H1 (cell line): ENCODE results near the gene KLHL29. TPM values are rescaled to one million over a fixed set of nuclear protein-coding genes. Genes with fewer than 3 reads are reported as not detected.

Source experiments
- CTCF ChIA-PET: fragments of 300-600 bp; sonication (Branson Sonifier 250); formaldehyde crosslinking; loops from one replicate; lab custom pipeline; 2021; ENCODE audit not compliant: partially characterized antibody; lab: Charles Lee
- POLR2A ChIA-PET: fragments of 300-600 bp; sonication (Branson Sonifier 250); formaldehyde crosslinking; loops from one replicate; lab custom pipeline; 2021; ENCODE audit warnings: inconsistent platforms; ENCODE audit not compliant: partially characterized antibody; lab: Charles Lee
- DNase-seq, 2 experiments: peaks; one replicate each; pipeline versions ENCODE4 v3.0.0 to v3.0.0-alpha.2; 2010 to 2022; ENCODE audit warnings: low spot score in 2 of 2, low read depth in 1 of 2, mixed read lengths in 1 of 2
- FAIRE-seq: peaks from 2 replicates; lab custom pipeline; 2011; peaks lifted over from hg19 to GRCh38; lab: Jason Lieb, UNC
- H2AFZ ChIP-seq: 2 replicates; pipeline ENCODE4 v1.8.1; 2012; ENCODE audit warnings: low read length, inconsistent platforms
- H2AK5ac ChIP-seq: 2 replicates; pipeline ENCODE4 v1.6.1; 2013; ENCODE audit warnings: low read depth, low read length
- H2BK120ac ChIP-seq: replicated peaks from 2 replicates; pipeline ENCODE3; 2013; ENCODE audit warnings: low read depth, low read length, inconsistent platforms
- H2BK12ac ChIP-seq: 2 replicates; pipeline ENCODE4 v1.6.1; 2013; ENCODE audit warnings: low read depth, low read length
- H2BK15ac ChIP-seq: 2 replicates; pipeline ENCODE4 v1.6.1; 2013; ENCODE audit warnings: low read length
- H2BK20ac ChIP-seq: 2 replicates; pipeline ENCODE4 v1.6.1; 2013; ENCODE audit warnings: low read length
- H2BK5ac ChIP-seq: 2 replicates; pipeline ENCODE4 v1.6.1; 2013; ENCODE audit warnings: low read depth, low read length
- H3K14ac ChIP-seq: 2 replicates; pipeline ENCODE4 v1.6.1; 2013; ENCODE audit warnings: inconsistent platforms; ENCODE audit not compliant: insufficient read length
- H3K18ac ChIP-seq: 2 replicates; pipeline ENCODE4 v1.6.1; 2013; ENCODE audit warnings: low read length; ENCODE audit errors: extremely low read depth
- H3K23ac ChIP-seq: 2 replicates; pipeline ENCODE4 v1.6.1; 2013; ENCODE audit warnings: inconsistent platforms; ENCODE audit not compliant: insufficient read length
- H3K23me2 ChIP-seq: 2 replicates; pipeline ENCODE4 v1.6.1; 2013; ENCODE audit warnings: low read depth, low read length
- H3K27ac ChIP-seq: 2 replicates; pipeline ENCODE4 v1.6.1; 2011; ENCODE audit warnings: low read depth, low read length, inconsistent platforms
- H3K27me3 ChIP-seq, 4 experiments: replicated peaks in 1 of 4; 1 replicate in 1 of 4; 2 replicates in 3 of 4; pipeline versions ENCODE4 v1.6.1 to v1.8.1; 2011 to 2013; ENCODE audit warnings: low read length in 3 of 4, mild to moderate bottlenecking in 3 of 4, inconsistent platforms in 2 of 4, mixed read lengths in 2 of 4, moderate library complexity in 1 of 4; ENCODE audit not compliant: control insufficient read depth in 3 of 4, insufficient read depth in 3 of 4; ENCODE audit errors: extremely low read depth in 1 of 4
- H3K36me3 ChIP-seq, 4 experiments: 2 replicates each; pipeline versions ENCODE4 v1.6.1 to v1.8.1; 2011 to 2013; ENCODE audit warnings: mild to moderate bottlenecking in 4 of 4, low read length in 3 of 4, moderate library complexity in 2 of 4, control low read depth in 1 of 4, inconsistent platforms in 1 of 4; ENCODE audit not compliant: insufficient read depth in 4 of 4, control insufficient read depth in 2 of 4
- H3K4ac ChIP-seq: replicated peaks from 2 replicates; pipeline ENCODE3; 2013; ENCODE audit warnings: low read length, low read depth, mixed read lengths, inconsistent platforms; ENCODE audit not compliant: insufficient read length
- H3K4me1 ChIP-seq, 4 experiments: replicated peaks in 1 of 4; 1 replicate in 1 of 4; 2 replicates in 3 of 4; pipeline versions ENCODE4 v1.6.1 to v1.8.1; 2011 to 2013; ENCODE audit warnings: low read length in 3 of 4, inconsistent platforms in 2 of 4, mixed read lengths in 1 of 4; ENCODE audit not compliant: insufficient read depth in 4 of 4, control insufficient read depth in 3 of 4
- H3K4me2 ChIP-seq, 2 experiments: 2 replicates each; pipeline versions ENCODE4 v1.6.1 to v1.8.1; 2011 to 2013; ENCODE audit warnings: low read depth in 2 of 2, low read length in 2 of 2, control low read depth in 1 of 2, inconsistent platforms in 1 of 2, mild to moderate bottlenecking in 1 of 2; ENCODE audit not compliant: insufficient read depth in 1 of 2
- H3K4me3 ChIP-seq, 4 experiments: fragments of 200-600, 300-600 bp in 1 of 4; sonication (generic), shearing (Covaris generic), sonication (Bioruptor Twin) in 1 of 4; 2 replicates each; pipeline versions ENCODE4 v1.5.1 to v1.8.1; 2011 to 2016; ENCODE audit warnings: low read length in 4 of 4, low read depth in 3 of 4, control low read depth in 2 of 4, inconsistent platforms in 2 of 4, mild to moderate bottlenecking in 2 of 4, mixed read lengths in 1 of 4, moderate library complexity in 1 of 4; ENCODE audit not compliant: insufficient read depth in 2 of 4; ENCODE audit errors: extremely low read depth in 1 of 4
- H3K56ac ChIP-seq: replicated peaks from 2 replicates; pipeline ENCODE3; 2013; ENCODE audit warnings: low read depth, mild to moderate bottlenecking, mixed read lengths, low read length, inconsistent platforms; ENCODE audit not compliant: insufficient read length
- H3K79me1 ChIP-seq: 2 replicates; pipeline ENCODE4 v1.6.1; 2013; ENCODE audit warnings: low read depth, low read length, control low read depth
- H3K79me2 ChIP-seq, 2 experiments: 2 replicates each; pipeline versions ENCODE4 v1.6.1 to v1.8.1; 2012 to 2013; ENCODE audit warnings: low read length in 2 of 2, mild to moderate bottlenecking in 2 of 2, inconsistent platforms in 1 of 2; ENCODE audit not compliant: insufficient read depth in 2 of 2, control insufficient read depth in 1 of 2
- H3K9ac ChIP-seq, 4 experiments: replicated peaks in 1 of 4; 1 replicate in 1 of 4; 2 replicates in 3 of 4; pipeline versions ENCODE4 v1.6.1 to v1.8.1; 2011 to 2013; ENCODE audit warnings: low read depth in 3 of 4, low read length in 3 of 4, control low read depth in 2 of 4, mild to moderate bottlenecking in 2 of 4, moderate library complexity in 2 of 4, inconsistent platforms in 1 of 4; ENCODE audit errors: extremely low read depth in 1 of 4
- H3K9me3 ChIP-seq, 2 experiments: 2 replicates each; pipeline versions ENCODE4 v1.6.1 to v1.8.1; 2012 to 2013; ENCODE audit warnings: mild to moderate bottlenecking in 2 of 2, moderate library complexity in 2 of 2, control low read depth in 1 of 2, inconsistent platforms in 1 of 2, low read depth in 1 of 2, low read length in 1 of 2, mixed read lengths in 1 of 2; ENCODE audit not compliant: insufficient read depth in 2 of 2
- H4K20me1 ChIP-seq, 2 experiments: replicated peaks in 1 of 2; 2 replicates each; pipeline versions ENCODE3 to v1.8.1; 2011 to 2013; ENCODE audit warnings: inconsistent platforms in 2 of 2, low read length in 2 of 2, mild to moderate bottlenecking in 1 of 2; ENCODE audit not compliant: insufficient read depth in 2 of 2, control insufficient read depth in 1 of 2
- H4K5ac ChIP-seq: 2 replicates; pipeline ENCODE4 v1.6.1; 2013; ENCODE audit warnings: low read length, low read depth, mixed read lengths, inconsistent platforms; ENCODE audit not compliant: insufficient read length
- H4K8ac ChIP-seq: 2 replicates; pipeline ENCODE4 v1.8.0; 2013; ENCODE audit warnings: mild to moderate bottlenecking, moderate library complexity, low read length, inconsistent platforms; ENCODE audit not compliant: insufficient read depth; ENCODE audit errors: extremely low read depth
- H4K91ac ChIP-seq: replicated peaks from 2 replicates; pipeline ENCODE3; 2013; ENCODE audit warnings: low read length, mixed read lengths, inconsistent platforms; ENCODE audit not compliant: insufficient read length
- BCL11A ChIP-seq, 2 experiments: IDR thresholded peaks; one replicate each; pipeline ENCODE4 v1.6.1; 2011; ENCODE audit warnings: low read depth in 2 of 2, low read length in 2 of 2, mild to moderate bottlenecking in 2 of 2
- CBX5 ChIP-seq: fragments of 300-800, 300-1000 bp; sonication (generic); IDR thresholded peaks from 2 replicates; pipeline ENCODE4 v1.7.1; 2016; ENCODE audit warnings: antibody characterized with exemption, low read length, low read depth
- CEBPB ChIP-seq: IDR thresholded peaks from 2 replicates; pipeline ENCODE4 v1.6.1; 2012; ENCODE audit warnings: low read depth, low read length
- CHD1 ChIP-seq: IDR thresholded peaks from 2 replicates; pipeline ENCODE4 v1.6.1; 2012; ENCODE audit warnings: low read depth, low read length, improper control_type of control experiment
- CTBP2 ChIP-seq: IDR thresholded peaks from 2 replicates; pipeline ENCODE4 v1.7.0; 2011; ENCODE audit warnings: borderline replicate concordance, mild to moderate bottlenecking, moderate library complexity, mixed read lengths, low read length; ENCODE audit not compliant: insufficient read depth, insufficient read length
- POLR2AphosphoS5 ChIP-seq: IDR thresholded peaks from 2 replicates; pipeline ENCODE4 v1.6.1; 2011; ENCODE audit warnings: low read depth, low read length
- RNF2 ChIP-seq: fragments of 200-900, 300-1000 bp; sonication (generic); IDR thresholded peaks from 2 replicates; pipeline ENCODE4 v1.7.1; 2016; ENCODE audit warnings: borderline replicate concordance, low read depth, mild to moderate bottlenecking, antibody characterized with exemption, low read length; ENCODE audit not compliant: poor library complexity, severe bottlenecking; ENCODE audit errors: missing control alignments
- RXRA ChIP-seq: IDR thresholded peaks from 2 replicates; pipeline ENCODE4 v1.6.1; 2011; ENCODE audit warnings: low read depth, mild to moderate bottlenecking, low read length, moderate library complexity; ENCODE audit not compliant: insufficient read depth
- SIRT6 ChIP-seq: IDR thresholded peaks from one replicate; pipeline ENCODE4 v1.7.1; 2012; ENCODE audit warnings: low read length, inconsistent platforms
- TAF1 ChIP-seq: IDR thresholded peaks from 2 replicates; pipeline ENCODE4 v1.6.1; 2011; ENCODE audit warnings: mild to moderate bottlenecking, low read depth, low read length
- TAF7 ChIP-seq: optimal IDR thresholded peaks from 2 replicates; pipeline ENCODE3; 2011; ENCODE audit warnings: low read depth, mild to moderate bottlenecking, inconsistent platforms, low read length, moderate library complexity, borderline replicate concordance
- ZNF274 ChIP-seq: IDR thresholded peaks from 2 replicates; pipeline ENCODE4 v1.7.0; 2012; ENCODE audit warnings: low read length, borderline replicate concordance; ENCODE audit errors: extremely low read depth
- WGBS, 2 experiments: shearing (Covaris generic) in 1 of 2; methylation state at CpG; one replicate each; pipeline versions ENCODE4 v1.1.6 to v1.1.7; 2013 to 2015; ENCODE audit warnings: low lambda C conversion rate in 2 of 2, mixed read lengths in 2 of 2, inconsistent platforms in 1 of 2, low coverage in 1 of 2, missing lambda C conversion rate in 1 of 2; ENCODE audit not compliant: insufficient replicate concordance in 2 of 2, insufficient coverage in 1 of 2, insufficient read length in 1 of 2; ENCODE audit errors: extremely low coverage in 1 of 2, missing lambda C conversion rate in 1 of 2; 5-methylcytosine and 5-hydroxymethylcytosine counted together
- polyA plus RNA-seq, 7 experiments: library from polyadenylated mRNA; depleted of rRNA in 3 of 7; stranded (reverse) in 5 of 7; unstranded in 2 of 7; fragments of >200 nt in 5 of 7; fragments of 200-250 nt in 2 of 7; gene quantifications; 1 replicate in 5 of 7; 2 replicates in 1 of 7; 4 replicates in 1 of 7; pipeline versions ENCODE4 v1.2.1 to v1.2.3, GENCODE V29; 2011 to 2013; ENCODE audit warnings: missing spikeins in 2 of 7, mixed read lengths in 2 of 7
- total RNA-seq: library from RNA; stranded (reverse); fragmentation: NEBNext Ultra II Directional; extraction: Animal tissue kit (Norgen Biotek cat#: 25700); gene quantifications from 2 replicates; pipeline ENCODE4 v1.2.1, GENCODE V29; 2021
- TF ChIP-seq, protein P1 (sequence below): IDR thresholded peaks from 2 replicates; pipeline ENCODE4 v1.6.1; 2012; ENCODE audit warnings: low read length, inconsistent platforms

The KLHL29 gene
- total and polyA plus RNA-seq, 2 of the 8 experiments (the other 6 are each of a cell fraction or from before 2014, with no cell fraction given): 1.1 to 4.7 TPM

DNA sequence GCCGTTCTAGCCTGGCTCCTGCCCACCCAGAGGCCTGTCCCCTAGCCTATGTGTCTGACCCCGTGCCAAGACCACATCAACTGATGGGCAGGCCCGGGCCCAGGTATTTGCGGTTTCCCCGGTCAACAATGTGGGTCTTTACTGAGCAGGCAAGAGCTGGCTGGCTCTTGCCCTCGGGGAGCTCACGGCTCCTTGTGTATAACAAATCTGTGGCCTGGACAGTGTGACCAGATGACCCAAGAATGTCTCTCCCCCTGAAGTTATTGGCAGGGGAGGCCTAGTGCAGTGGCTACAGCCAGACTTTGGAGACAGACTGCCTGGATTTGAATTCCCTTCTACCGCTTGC lies 179.6 kb downstream of the KLHL29 start:
- WGBS, 2 experiments: 93% methylated on average over 8 of the region's 8 CpGs; no CpG with 5 or more reads in 1 of the 2 experiments
- Histone ChIP-seq H3K4ac (no peak overlapping the region), H4K20me1 (no peaks in the 10 kb centered on the region), H3K23ac (no peak overlapping the region), H3K23me2 (no peaks in the 10 kb centered on the region), H3K27me3 (no peaks in the 10 kb centered on the region), H4K8ac (no peak overlapping the region), H2BK20ac (no peak overlapping the region), H3K9ac (no peak overlapping the region), H2BK12ac (no peak overlapping the region), H3K4me3 (no peak overlapping the region), H3K27ac (no peak overlapping the region), H3K14ac (no peak overlapping the region), H3K4me1 (peaks cover 0 to 10% (median 8%) of the 10 kb centered on the region in 4 experiments; a peak in 4 of 7 replicates), H3K56ac (no peak overlapping the region), H2AFZ (no peak overlapping the region), H2AK5ac (no peak overlapping the region; the same call in 1 of the 2 replicates), H3K36me3 (no peaks in the 10 kb centered on the region), H3K4me2 (no peak overlapping the region), H2BK5ac (no peak overlapping the region), H4K91ac (no peak overlapping the region), H2BK15ac (no peak overlapping the region), H3K9me3 (no peaks in the 10 kb centered on the region), H2BK120ac (no peak overlapping the region), H3K79me1 (no peaks in the 10 kb centered on the region; the same call in 1 of the 2 replicates), H3K79me2 (no peaks in the 10 kb centered on the region), H4K5ac (no peak overlapping the region), H3K18ac (no peak overlapping the region)
- DNase-seq (no peak), FAIRE-seq (no peak)
- ChIA-PET POLR2A (no interaction called here), CTCF (interaction anchor here (1.0 to 4.9 kb wide), 12 partner anchors 9 to 234 kb away, joined by 3 to 28 read pairs (median 4); no protein-coding TSS in a partner anchor)
- TF ChIP-seq CHD1 (no peak), ZNF274 (no peak), POLR2AphosphoS5 (no peak), TAF7 (no peak), BCL11A (IDR thresholded peaks at IDR 0.05; ENCODE audit: low read depth in 2 of 2, low read length in 2 of 2) (no peak), TAF1 (no peak), CEBPB (no peak), CTBP2 (no peak), RXRA (no peak), SIRT6 (no peak), RNF2 (no peak), CBX5 (no peak)
- TF ChIP-seq, protein P1, sequence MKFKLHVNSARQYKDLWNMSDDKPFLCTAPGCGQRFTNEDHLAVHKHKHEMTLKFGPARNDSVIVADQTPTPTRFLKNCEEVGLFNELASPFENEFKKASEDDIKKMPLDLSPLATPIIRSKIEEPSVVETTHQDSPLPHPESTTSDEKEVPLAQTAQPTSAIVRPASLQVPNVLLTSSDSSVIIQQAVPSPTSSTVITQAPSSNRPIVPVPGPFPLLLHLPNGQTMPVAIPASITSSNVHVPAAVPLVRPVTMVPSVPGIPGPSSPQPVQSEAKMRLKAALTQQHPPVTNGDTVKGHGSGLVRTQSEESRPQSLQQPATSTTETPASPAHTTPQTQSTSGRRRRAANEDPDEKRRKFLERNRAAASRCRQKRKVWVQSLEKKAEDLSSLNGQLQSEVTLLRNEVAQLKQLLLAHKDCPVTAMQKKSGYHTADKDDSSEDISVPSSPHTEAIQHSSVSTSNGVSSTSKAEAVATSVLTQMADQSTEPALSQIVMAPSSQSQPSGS: no peak
